GM18502 (cell line): ENCODE measurements around the gene ACTMAP.
A peak's percentile ranks its signal among the peaks of the same experiment; 100 is the strongest.
"Not testable (repeated sequence)": the region's sequence is repeated elsewhere in the genome, so short reads cannot be mapped to it uniquely, and the experiment has no call there.

Experiments
- ATAC-seq: cut with Tn5 transposase; IDR thresholded peaks from one replicate; pipeline ENCODE4 v1.9.1; 2021; ENCODE audit warnings: mild to moderate bottlenecking; ENCODE audit not compliant: unreplicated experiment, poor library complexity

The ACTMAP gene, protein sequence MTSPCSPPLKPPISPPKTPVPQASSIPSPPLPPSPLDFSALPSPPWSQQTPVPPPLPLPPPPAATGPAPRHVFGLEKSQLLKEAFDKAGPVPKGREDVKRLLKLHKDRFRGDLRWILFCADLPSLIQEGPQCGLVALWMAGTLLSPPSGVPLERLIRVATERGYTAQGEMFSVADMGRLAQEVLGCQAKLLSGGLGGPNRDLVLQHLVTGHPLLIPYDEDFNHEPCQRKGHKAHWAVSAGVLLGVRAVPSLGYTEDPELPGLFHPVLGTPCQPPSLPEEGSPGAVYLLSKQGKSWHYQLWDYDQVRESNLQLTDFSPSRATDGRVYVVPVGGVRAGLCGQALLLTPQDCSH

DNA sequence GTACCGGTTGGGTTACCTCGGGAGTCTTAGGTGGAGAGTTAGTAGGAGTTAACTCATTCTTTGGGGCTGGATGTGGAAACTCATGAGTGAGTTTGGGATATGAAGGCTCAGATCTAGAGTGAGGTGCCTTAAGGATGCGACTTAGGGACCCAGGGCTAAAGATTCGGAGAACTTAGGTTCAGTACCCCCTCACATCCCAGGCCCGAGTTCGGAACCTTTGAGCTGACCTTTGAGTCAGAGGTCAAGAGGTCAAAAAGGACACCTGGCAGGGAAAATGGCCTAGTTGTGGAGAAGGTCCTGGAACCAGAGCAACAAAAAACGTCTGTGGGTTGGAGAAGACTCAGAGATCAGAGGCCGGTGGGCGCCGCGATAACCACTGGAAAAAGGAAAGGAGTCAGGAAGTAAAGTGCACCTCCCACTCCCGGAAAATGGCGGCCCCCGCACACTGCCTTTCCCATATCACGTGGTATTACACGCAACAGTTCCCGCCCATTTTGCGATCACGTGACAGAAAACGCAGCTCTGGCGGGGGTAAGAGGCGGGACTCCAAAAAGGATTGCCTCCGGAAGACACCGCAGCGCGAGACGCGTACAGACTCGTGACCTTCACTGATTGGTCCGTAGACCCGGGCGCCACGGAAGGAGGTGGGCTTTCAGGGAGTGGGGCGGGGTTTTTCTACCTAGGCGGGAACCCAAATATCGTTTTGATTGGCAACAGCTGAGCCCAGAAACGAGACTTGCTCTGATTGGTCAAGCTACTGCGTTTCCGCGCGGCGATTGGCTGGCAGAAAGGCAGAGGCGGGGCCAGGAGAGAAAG lies at the start of gene ACTMAP:
Gene ACTMAP (minus strand): TSS at position 420 of the 816 bp plus-strand sequence. CDS start 674 bp downstream, outside the sequence.
- peak; percentile 81 for ATAC-seq

DNA sequence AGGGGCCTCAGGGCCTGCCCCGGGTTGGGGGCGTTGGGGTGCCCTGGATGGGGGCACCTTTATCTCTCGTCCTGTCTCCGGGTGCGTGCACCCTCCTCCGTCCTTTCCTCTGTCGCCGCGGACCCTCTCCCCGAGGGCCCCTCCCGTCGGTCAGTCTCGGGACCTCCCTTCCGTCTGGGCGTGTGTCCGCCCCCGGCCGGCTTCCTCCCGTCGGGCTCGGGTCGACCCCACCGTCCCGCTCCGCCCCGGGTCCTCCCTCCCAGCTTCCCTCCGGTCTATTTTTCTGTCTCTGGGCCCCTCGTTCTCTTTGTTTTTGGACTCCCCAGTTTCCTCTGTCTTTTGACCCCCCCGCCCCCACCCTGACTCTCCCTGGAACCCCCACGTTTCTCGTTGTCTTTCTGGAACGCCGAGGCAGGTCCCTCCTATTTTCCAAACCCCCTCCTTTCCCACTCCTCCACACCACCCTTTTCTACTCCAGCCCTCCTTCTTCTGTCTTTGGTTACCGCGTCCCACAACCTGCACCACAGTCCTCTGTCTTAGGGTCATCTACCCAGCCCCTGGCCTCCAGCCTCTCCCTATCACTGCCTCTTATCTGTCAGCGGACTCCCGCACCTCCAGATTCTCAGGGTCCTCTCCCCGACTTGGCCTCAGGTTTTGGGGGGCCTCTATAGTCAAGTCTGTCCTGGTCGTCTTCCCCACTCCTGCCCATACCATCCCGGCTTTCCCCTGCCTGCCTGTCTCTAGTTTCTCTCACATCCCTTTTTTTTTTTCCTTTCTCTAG lies 49.5 kb upstream of the ACTMAP start:
- no peak for ATAC-seq

DNA sequence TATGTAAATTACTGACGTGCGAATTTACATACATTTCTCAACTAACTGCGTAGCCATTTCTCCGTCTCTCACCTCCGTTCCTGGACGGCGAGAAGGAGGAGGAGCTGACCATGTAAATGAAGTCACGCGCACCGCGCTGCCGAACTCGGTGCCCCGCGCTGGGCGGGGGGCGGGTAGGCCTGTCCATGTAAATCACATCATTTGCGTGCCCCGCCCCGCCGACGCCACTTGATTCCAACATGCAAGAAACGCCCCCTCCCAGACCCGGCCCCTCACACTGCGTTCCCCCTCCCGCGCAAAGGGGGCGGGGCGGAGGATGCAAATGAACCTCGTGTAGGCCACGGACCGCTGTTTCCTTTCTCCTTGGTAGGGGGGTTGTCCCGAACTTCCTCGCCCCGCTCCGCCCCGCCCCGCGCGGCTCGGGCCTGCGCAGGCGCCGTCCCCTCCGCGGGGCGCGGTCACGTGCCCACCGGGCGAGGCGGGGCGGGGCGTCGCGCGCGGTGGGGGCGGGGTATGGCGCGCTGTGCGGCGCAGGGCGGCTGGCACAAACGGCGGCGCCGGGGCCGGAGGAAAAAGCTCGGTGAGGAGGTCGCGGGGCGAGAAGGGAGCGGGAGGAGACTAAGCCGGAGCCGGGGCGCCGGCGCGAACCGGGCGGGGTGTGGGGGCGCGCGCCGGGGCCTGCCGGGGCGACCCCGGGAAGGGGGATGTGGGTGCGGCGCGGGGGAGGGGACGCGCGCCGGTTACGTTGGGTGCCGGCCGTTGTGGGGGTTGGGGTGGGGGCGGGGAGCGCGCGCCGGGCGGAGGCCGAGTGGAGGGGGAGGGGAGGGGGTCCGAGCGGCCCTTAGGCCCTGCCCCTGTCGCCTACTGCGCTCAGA lies 48.6 kb upstream of the ACTMAP start, which contains the start of gene EGLN2:
Gene EGLN2 (plus strand): TSS at position 509 of the 875 bp plus-strand sequence. CDS start 1,382 bp downstream, outside the sequence.
- peak; percentile 81 for ATAC-seq

DNA sequence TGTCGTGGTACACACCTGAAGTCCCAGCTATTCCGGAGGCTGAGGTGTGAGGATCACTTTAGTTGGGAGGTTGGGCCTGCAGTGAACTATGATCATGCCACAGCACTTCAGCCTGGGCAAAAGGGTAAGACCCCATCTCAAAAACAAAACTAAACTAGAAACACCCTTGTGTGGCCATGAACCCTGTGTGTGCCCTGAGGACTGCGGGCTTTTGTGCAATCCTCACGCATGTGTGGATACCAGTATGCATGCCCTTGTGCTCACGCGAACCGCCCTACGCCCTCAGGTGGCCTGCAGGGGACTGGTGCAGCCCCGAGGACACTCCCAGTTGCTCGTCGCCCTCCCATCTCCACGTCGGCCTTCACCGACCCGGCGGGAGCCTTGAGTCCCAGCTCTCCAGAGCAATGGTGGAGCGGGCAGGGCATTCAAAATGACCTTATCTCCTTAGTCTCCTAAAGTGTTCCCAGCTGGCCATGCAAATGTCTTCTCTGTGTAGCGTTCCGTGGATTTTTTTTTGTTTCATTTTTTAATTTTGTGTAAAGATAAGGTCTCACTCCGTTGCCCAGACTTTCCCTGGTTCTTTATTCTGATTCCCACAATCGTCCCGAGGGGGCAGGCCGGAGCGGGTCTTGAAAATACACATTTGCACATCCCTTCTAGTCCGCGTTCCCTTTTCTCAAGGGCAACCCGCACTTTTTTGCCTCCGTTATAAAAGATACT lies 47.8 kb upstream of the ACTMAP start:
- peak; percentile 27 for ATAC-seq

DNA sequence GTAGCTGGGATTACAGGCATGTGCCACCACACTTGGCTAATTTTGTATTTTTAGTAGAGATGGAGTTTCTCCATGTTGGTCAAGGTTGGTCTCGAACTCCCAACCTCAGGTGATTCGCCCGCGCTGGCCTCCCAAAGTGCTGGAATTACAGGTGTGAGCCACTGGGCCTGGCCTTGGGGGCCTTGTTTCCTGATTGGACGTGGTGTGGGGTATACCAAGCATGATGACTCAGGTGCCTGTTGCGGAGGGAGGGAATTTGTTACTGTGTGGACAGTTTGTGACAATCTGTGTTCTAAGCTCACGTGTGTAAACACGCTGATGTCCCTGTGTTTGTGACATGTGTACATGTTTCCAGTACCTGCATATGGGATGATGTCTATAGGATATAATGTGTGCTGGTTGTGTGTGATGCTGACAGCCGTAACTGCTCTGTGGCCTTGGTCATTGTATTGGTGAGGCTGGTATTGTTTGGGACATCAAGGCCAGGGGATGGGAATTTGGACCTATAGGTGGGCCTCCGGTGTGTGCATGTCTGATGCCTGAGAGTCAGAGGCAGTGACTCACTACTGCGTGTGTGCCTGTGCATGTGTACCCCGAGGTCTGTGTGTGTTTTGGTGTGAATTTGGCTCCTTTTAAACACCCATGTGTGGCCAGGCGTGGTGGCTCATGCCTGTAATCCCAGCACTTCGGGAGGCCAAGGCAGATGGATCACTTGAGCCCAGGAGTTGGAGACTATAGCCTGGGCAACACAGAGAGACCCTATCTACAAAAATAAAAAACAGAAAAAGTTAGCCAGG lies 47.1 kb upstream of the ACTMAP start:
- no peak for ATAC-seq

DNA sequence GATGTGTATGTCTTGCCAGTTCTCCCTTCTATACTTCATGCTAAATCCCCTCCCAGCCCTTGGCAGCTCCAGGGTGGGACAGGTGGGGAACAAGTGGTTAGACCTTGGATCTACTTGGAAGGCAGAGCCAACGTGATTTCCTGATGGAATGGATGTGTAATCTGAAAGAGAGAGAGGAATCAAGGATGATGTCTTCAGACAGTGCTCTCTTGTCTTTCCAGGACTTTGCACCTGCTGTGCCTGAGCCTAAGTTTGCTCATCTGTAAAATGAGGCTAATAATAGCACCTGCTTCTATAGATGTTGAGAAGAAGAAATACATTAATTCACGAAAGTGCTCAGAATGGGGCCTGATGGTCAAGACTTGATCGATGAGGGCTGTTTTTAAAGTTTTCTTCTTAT lies 41.7 kb upstream of the ACTMAP start:
- ATAC-seq = no peak

DNA sequence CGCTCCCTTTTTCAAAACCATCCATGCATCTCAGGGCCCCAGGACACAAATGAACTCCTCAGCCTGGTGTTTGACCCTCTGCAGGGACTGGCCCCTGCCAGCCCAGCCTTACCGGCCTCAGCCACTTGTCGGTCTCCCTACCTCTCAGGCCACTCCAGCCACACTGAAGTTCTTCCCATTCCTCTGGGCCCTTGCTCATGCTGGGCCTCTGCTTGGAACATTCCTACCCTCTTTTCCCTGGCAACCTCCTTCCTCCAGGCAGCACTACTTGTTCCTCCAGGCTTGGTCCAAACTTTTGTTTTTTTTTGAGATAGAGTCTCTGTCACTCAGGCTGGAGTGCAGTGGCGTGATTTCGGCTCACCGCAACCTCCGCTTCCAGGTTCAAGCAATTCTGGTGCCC lies 41.1 kb upstream of the ACTMAP start:
- ATAC-seq = no peak

DNA sequence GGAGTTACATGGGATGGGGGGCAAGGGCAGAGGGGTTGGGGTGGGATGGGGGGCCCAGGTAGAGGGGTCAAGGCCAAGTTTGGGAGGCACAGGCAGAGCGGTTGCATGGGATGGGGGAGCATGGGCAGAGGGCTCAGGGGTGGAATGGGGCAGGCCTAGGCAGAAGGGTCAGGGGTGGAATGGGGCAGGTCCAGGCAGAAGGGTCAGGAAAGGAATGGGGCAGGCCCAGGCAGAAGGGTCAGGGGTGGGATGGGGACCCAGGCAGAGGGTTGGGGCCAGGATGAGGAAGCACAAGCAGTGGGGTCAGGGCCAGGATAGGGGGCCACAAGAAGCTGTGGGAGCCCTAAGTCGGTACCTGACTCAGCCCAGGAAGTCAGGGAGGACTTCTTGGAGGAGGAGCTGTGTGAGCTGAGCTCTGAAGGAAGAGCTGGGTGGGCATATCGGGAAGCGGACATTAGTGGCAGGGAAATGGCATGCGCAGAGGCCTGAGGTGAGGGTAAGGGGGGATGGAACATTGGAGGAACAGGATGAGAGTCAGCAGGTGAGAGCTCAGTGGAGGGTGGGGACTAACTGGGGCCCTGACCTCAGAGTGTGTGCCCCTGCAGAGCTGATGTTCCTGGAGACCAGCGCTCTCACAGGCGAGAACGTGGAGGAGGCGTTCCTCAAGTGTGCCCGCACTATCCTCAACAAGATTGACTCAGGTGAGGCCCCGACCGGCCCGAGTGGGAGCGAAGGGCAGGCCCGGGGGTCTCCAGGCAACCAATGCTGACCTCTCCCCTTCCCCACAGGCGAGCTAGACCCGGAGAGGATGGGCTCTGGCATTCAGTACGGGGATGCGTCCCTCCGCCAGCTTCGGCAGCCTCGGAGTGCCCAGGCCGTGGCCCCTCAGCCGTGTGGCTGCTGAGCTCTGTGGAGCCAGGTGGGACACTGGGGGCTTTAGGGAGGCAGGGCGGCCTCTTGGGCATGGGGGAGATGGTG lies 36.1 kb upstream of the ACTMAP start:
- no peak for ATAC-seq

DNA sequence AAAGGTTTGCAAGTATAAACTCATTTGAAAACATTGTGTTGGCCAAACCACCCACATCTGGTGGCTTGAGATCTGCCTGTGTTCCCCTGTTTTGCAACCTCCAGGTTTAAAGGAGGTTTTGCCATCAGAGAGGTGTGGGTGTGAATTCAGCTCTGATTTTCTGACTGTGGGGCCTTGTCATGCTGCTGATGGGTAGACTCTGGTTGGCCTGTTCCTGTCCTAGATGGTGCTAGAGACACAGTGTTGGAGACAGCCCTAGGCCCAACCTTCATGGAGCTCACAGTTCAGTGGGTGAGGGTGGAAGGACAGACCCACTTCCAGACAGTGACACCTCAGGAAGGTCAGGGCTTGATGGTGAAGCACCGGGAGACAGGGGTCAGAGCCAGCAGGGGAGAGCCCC lies 35.2 kb upstream of the ACTMAP start:
- no peak for ATAC-seq

DNA sequence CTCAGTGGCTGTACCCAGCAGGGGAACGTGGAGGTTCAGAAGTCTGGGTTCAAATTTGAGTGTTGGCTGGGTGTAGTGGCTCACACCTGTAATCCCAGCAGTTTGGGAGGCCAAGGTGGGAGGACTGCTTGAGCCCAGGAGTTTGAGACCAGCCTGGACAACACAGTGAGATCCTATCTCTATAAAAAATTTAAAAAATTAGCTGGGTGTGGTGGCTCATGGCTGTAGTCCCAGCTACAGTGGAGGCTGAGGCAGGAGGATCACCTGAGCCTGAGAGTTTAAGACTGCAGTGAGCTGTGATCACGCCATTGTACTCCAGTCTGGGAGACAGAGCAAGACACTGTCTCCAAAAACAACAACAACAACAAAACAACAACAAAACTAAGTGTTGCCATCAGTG lies 33.9 kb upstream of the ACTMAP start:
- ATAC-seq = not testable (repeated sequence)

DNA sequence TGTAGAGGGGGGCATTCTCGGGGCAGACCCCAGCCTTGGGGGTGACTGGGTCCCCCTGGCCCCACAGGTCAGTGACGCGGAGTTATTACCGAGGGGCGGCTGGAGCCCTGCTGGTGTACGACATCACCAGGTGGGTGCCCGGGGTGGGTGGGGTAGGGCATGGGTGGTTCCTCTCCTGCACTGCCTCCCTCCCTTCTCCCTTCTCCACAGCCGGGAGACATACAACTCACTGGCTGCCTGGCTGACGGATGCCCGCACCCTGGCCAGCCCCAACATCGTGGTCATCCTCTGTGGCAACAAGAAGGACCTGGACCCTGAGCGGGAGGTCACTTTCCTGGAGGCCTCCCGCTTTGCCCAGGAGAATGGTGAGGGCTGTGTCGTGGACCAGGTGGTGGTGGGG lies 33.4 kb upstream of the ACTMAP start:
- no peak for ATAC-seq

DNA sequence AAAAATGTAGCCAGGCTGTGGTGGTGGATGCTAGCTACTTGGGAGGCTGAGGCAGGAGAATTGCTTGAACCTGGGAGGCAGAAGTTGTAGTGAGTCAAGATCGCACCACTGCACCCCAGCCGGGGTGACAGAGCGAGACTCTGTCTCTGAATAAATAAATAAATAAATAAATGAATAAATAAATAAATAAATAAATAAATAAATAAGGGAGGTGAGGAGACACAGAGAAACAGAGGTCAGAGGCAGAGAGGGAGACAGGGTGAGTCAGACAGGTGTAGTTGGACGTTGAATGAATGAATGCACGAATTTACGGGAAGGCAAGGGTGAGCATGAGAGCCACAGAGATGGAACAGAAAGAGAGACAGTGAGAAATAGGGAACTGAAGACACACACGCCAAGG lies 30.9 kb upstream of the ACTMAP start:
- ATAC-seq = no peak

DNA sequence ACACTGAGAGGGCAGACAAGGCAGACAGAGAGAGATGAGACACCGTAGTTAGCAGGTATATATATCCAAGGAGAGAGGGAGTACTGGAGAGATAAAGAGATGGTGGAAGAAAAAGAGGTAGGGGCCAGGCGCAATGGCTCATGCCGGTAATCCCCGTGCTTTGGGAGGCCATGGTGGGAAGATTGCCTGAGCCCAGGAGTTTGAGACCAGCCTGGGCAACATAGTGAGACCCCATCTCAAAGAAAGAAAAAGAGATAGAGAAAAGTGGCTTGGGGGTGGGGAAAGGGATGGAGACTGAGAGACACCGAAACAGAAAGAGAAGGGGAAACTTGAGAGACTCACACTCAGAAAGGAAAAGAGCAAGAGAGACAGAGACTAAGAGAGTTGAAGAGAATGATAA lies 30.3 kb upstream of the ACTMAP start:
- ATAC-seq = no peak

DNA sequence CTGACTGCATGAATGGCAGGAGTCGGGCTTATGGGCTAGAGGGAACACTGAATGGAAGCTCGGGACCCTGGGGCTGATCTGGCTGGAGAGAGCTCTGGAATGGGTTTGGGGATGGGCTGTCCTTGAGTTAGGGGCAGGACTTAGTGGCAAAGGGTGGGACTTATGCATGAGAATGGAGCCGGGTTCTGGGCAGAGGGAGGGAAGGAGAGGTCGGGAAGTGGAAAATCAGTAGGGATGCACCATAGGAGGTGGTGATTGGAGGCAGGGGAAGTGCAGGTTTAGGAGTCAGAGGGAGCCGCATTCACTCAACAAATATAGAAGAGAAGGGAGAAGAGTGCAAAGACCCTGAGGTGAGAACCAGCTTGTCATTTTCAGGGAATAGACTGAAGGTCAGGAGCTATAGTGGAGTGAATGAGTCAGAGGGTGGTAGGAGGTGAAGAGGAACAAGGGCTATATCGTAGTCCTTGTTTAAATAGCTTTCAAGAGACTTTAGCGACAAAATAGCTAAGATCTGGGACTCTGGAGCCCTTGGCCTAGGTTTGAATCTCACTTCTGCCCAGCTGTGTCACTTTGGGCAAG lies 28.5 kb upstream of the ACTMAP start:
- no peak for ATAC-seq

DNA sequence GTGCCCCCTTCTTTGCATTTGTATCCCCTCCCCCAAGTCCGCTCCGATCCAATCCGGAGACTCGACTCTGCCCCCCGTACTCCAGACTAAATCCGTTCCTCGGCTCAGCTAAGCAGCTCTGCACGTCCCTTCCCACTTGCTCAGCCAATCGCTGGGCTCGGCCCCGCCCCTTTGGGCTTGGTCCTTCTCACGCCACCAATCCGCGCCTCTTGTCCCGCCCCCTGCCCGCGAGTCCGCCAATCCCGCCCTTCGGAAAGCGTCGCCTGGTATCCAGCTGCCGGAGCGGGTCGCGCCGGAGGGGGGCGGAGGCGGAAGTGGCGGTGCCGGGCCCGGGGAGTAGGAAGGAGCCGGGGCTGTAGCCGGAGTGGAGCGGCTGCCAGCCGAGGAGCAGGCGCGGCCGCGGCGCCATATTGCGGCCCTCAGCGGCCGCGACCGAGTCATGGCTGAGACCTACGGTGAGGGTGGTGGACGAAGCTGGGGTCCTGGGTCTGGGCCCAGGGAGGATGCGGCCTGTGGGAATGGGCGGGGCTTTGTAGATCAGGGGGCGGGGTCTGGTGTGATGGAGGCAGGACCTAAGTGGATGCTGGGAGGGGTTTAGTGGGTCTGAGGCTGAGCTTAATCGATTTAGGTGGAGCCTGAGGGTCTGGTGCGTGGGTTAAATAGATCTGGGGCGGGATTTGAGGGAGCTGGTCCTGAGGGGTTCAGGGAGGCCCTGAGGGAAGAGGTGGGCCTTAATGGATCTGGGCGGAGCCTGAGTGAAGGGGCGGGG lies 27.8 kb upstream of the ACTMAP start, which contains the start of gene RAB4B:
Gene RAB4B (plus strand): TSS at position 311 of the 769 bp plus-strand sequence. CDS start 129 bp downstream, at position 440.
- peak; percentile 61 for ATAC-seq

DNA sequence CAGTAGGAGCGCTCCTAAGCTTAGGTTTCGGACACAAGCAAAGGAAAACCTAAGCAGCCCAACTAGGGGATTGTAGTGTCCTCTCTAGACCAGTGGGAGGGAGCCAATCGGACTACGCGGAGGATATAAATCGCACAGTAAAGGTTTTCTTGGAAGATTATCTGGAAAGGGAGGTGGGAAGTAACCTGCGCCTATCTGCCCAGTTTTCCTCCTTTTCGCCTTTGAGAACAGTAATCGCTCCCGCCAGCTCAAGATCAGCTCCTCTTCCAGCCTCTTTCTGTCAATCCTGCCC lies 27.3 kb upstream of the ACTMAP start:
- ATAC-seq = no peak
